ENCODE data around the gene ATG4C.

DNA sequence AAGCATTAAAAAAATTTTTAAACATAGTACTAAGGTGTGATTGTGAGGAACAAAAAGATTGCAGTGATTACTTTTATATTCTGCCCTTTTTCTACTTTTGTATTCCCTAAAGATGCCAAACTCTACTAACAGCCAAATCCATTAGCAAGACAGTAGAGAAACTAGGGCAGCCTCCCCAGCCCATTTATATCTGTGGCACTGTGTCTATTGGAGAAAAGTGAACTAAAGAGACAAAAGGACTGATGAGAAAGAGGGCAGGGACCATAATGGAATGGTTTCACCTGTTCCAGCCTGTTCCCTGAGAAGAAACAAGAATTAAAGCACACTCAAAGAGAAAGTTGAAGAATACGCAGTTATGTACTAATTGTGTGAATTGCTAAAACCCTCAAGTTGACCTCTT lies 56.6 kb downstream of the ATG4C start:
- TF ChIP-seq, protein P1, sequence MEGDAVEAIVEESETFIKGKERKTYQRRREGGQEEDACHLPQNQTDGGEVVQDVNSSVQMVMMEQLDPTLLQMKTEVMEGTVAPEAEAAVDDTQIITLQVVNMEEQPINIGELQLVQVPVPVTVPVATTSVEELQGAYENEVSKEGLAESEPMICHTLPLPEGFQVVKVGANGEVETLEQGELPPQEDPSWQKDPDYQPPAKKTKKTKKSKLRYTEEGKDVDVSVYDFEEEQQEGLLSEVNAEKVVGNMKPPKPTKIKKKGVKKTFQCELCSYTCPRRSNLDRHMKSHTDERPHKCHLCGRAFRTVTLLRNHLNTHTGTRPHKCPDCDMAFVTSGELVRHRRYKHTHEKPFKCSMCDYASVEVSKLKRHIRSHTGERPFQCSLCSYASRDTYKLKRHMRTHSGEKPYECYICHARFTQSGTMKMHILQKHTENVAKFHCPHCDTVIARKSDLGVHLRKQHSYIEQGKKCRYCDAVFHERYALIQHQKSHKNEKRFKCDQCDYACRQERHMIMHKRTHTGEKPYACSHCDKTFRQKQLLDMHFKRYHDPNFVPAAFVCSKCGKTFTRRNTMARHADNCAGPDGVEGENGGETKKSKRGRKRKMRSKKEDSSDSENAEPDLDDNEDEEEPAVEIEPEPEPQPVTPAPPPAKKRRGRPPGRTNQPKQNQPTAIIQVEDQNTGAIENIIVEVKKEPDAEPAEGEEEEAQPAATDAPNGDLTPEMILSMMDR (conservative IDR thresholded peaks at IDR 0.05), result no peak
- TF ChIP-seq ZFX (IDR thresholded peaks at IDR 0.05), result no peak
